Neuronal stem cell (in vitro differentiated cells): ENCODE results near the gene RBM34.

ENCODE experiments used
- DNase-seq: peaks from one replicate; pipeline ENCODE4 v3.0.0-alpha.2; 2013; ENCODE audit warnings: low spot score
- H2AFZ ChIP-seq: one replicate; pipeline ENCODE4 v1.6.1; 2013; ENCODE audit warnings: mild to moderate bottlenecking, low read length, inconsistent platforms
- H2AK5ac ChIP-seq: 2 replicates; pipeline ENCODE4 v1.6.1; 2013; ENCODE audit warnings: low read depth, mild to moderate bottlenecking, inconsistent platforms, low read length, moderate library complexity, mixed read lengths
- H2BK120ac ChIP-seq: 2 replicates; pipeline ENCODE4 v1.6.1; 2013; ENCODE audit warnings: low read depth, mild to moderate bottlenecking, inconsistent platforms, low read length, moderate library complexity, mixed read lengths
- H2BK12ac ChIP-seq: one replicate; pipeline ENCODE4 v1.6.1; 2013; ENCODE audit warnings: low read length, inconsistent platforms
- H2BK15ac ChIP-seq: 2 replicates; pipeline ENCODE4 v1.6.1; 2013; ENCODE audit warnings: mild to moderate bottlenecking, low read length, inconsistent platforms, mixed read lengths
- H2BK5ac ChIP-seq: one replicate; pipeline ENCODE4 v1.6.1; 2013; ENCODE audit warnings: inconsistent platforms, mild to moderate bottlenecking, low read length, moderate library complexity
- H3K14ac ChIP-seq: one replicate; pipeline ENCODE4 v1.6.1; 2013; ENCODE audit warnings: low read length, inconsistent platforms
- H3K18ac ChIP-seq: 2 replicates; pipeline ENCODE4 v1.6.1; 2013; ENCODE audit warnings: low read length, inconsistent platforms
- H3K23ac ChIP-seq: 2 replicates; pipeline ENCODE4 v1.6.1; 2013; ENCODE audit warnings: low read depth, mild to moderate bottlenecking, mixed read lengths, low read length, inconsistent platforms; ENCODE audit not compliant: poor library complexity
- H3K27ac ChIP-seq: replicated peaks from 3 replicates; pipeline ENCODE4 v1.5.1; 2013; ENCODE audit warnings: low read length, inconsistent platforms
- H3K27me3 ChIP-seq, 3 experiments: 2 replicates each; pipeline ENCODE4 v1.6.1; 2013; ENCODE audit warnings: low read length in 3 of 3, mild to moderate bottlenecking in 2 of 3, inconsistent platforms in 1 of 3, low read depth in 1 of 3, mixed read lengths in 1 of 3, moderate library complexity in 1 of 3; ENCODE audit not compliant: control insufficient read depth in 3 of 3, insufficient read depth in 3 of 3
- H3K36me3 ChIP-seq, 2 donors: replicated peaks in 1 of 2; 2 replicates each; pipeline ENCODE4 v1.6.1; 2013; ENCODE audit warnings: low read length in 2 of 2; ENCODE audit not compliant: control insufficient read depth in 2 of 2, insufficient read depth in 2 of 2
- H3K4ac ChIP-seq: 2 replicates; pipeline ENCODE4 v1.6.1; 2013; ENCODE audit warnings: inconsistent platforms, mild to moderate bottlenecking, low read length, moderate library complexity
- H3K4me1 ChIP-seq, 2 donors: 1 replicate in 1 of 2; 2 replicates in 1 of 2; pipeline ENCODE4 v1.6.1; 2013; ENCODE audit warnings: low read length in 2 of 2, low read depth in 1 of 2; ENCODE audit not compliant: control insufficient read depth in 2 of 2, insufficient read depth in 1 of 2
- H3K4me2 ChIP-seq: one replicate; pipeline ENCODE4 v1.6.1; 2013; ENCODE audit warnings: mild to moderate bottlenecking, low read length, inconsistent platforms; ENCODE audit not compliant: insufficient read depth, poor library complexity, severe bottlenecking
- H3K4me3 ChIP-seq, 2 donors: 2 replicates each; pipeline ENCODE4 v1.5.1; 2013; ENCODE audit warnings: low read length in 2 of 2, mild to moderate bottlenecking in 2 of 2, inconsistent platforms in 1 of 2, moderate library complexity in 1 of 2
- H3K79me1 ChIP-seq: one replicate; pipeline ENCODE4 v1.6.1; 2013; ENCODE audit warnings: low read depth, mild to moderate bottlenecking, inconsistent platforms, low read length, moderate library complexity
- H3K9ac ChIP-seq: one replicate; pipeline ENCODE4 v1.6.1; 2013; ENCODE audit warnings: mild to moderate bottlenecking, low read depth, low read length, inconsistent platforms; ENCODE audit not compliant: poor library complexity
- H3K9me3 ChIP-seq, 2 donors: replicated peaks in 1 of 2; 2 replicates each; pipeline versions ENCODE3 to v1.6.1; 2013; ENCODE audit warnings: low read length in 2 of 2, mild to moderate bottlenecking in 2 of 2, inconsistent platforms in 1 of 2, low read depth in 1 of 2, mixed read lengths in 1 of 2, moderate library complexity in 1 of 2; ENCODE audit not compliant: control insufficient read depth in 2 of 2, insufficient read depth in 1 of 2
- H4K8ac ChIP-seq: one replicate; pipeline ENCODE4 v1.6.1; 2013; ENCODE audit warnings: low read depth, mild to moderate bottlenecking, inconsistent platforms, low read length, moderate library complexity
- H4K91ac ChIP-seq: one replicate; pipeline ENCODE4 v1.6.1; 2013; ENCODE audit warnings: low read length, low read depth, mild to moderate bottlenecking, inconsistent platforms; ENCODE audit not compliant: poor library complexity
- WGBS, 2 donors: extraction: QIAGEN DNeasy Blood & Tissue Kit; methylation state at CpG; one replicate each; pipeline ENCODE4 v1.1.7; 2013; ENCODE audit warnings: missing lambda C conversion rate in 2 of 2, mixed read lengths in 1 of 2; ENCODE audit not compliant: insufficient read length in 2 of 2, insufficient replicate concordance in 1 of 2; ENCODE audit errors: extremely low coverage in 2 of 2; 5-methylcytosine and 5-hydroxymethylcytosine counted together

The RBM34 gene

DNA sequence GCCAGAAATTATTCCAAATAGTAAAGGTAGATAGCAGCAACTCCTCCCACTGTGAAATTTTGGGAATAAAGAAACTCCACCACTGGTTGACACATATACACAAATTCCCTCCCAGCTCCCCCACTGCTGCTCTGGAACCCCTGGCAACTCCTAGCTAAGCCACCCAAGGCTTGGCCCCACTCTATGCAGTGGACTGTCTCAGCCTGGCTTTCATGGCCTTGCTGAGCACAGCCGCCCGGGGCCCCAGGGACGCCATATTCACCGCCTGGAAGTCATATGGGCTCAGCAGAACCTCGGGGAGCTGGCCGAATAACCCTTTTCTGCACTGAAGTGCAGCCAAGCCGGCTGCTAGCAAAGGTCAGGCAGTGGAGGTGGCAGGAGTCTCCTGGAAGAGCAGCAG is 15.4 kb upstream of the RBM34 start:
- H3K4me3 ChIP-seq = peak overlapping the region in 1 of 2 donors; percentile 60
- no peak overlapping the region for H3K9ac ChIP-seq
- no peak overlapping the region for H3K14ac ChIP-seq
- H3K23ac ChIP-seq = no peak overlapping the region
- peak overlapping the region; percentile 90 for H2BK5ac ChIP-seq
- H2BK12ac ChIP-seq = peak overlapping the region; percentile 58
- no peaks in the 10 kb centered on the region for H3K9me3 ChIP-seq
- H3K4me1 ChIP-seq = no peaks in the 10 kb centered on the region
- H3K4me2 ChIP-seq = no peak overlapping the region
- H3K79me1 ChIP-seq = no peaks in the 10 kb centered on the region
- no peak for DNase-seq
- no peak overlapping the region for H4K8ac ChIP-seq
- H2AFZ ChIP-seq = no peak overlapping the region
- no CpG with 5 or more reads among the region's 7 CpGs for whole genome bisulfite sequencing, 2 donors
- H2BK120ac ChIP-seq = no peak overlapping the region
- H2BK15ac ChIP-seq = no peak overlapping the region
- H3K36me3 ChIP-seq = peaks cover 13 to 94% of the 10 kb centered on the region in 2 donors
- H3K27me3 ChIP-seq = no peaks in the 10 kb centered on the region
- no peak overlapping the region for H4K91ac ChIP-seq
- H3K18ac ChIP-seq = no peak overlapping the region
- no peak overlapping the region for H3K27ac ChIP-seq
- no peak overlapping the region for H2AK5ac ChIP-seq
- no peak overlapping the region for H3K4ac ChIP-seq

GRCh38 chr1:235169986-235170385 is 8.9 kb upstream of the RBM34 start:
- Histone ChIP-seq H2AFZ (no peak overlapping the region), H2BK5ac (no peak overlapping the region), H3K4me3 (no peak overlapping the region), H3K36me3 (peaks cover 4 to 88% of the 10 kb centered on the region in 2 donors), H3K14ac (no peak overlapping the region), H2AK5ac (no peak overlapping the region), H3K27me3 (no peaks in the 10 kb centered on the region), H3K79me1 (no peaks in the 10 kb centered on the region), H3K4me2 (no peak overlapping the region), H3K9me3 (no peaks in the 10 kb centered on the region), H3K9ac (no peak overlapping the region), H4K8ac (no peak overlapping the region), H4K91ac (no peak overlapping the region), H3K18ac (no peak overlapping the region), H2BK12ac (no peak overlapping the region), H2BK120ac (no peak overlapping the region), H3K4ac (no peak overlapping the region), H2BK15ac (no peak overlapping the region), H3K4me1 (no peaks in the 10 kb centered on the region), H3K23ac (no peak overlapping the region), H3K27ac (no peak overlapping the region)
- DNase-seq = no peak

GRCh38 chr1:235168375-235168774 is 7.3 kb upstream of the RBM34 start:
- no peak overlapping the region for H3K4me2 ChIP-seq
- no peak overlapping the region for H3K23ac ChIP-seq
- no peak overlapping the region for H2BK15ac ChIP-seq
- no peak overlapping the region for H3K4ac ChIP-seq
- no peak overlapping the region for H3K4me3 ChIP-seq
- peaks cover 4 to 76% of the 10 kb centered on the region in 2 donors for H3K36me3 ChIP-seq
- no peak overlapping the region for H4K91ac ChIP-seq
- H2BK5ac ChIP-seq = no peak overlapping the region
- H3K9me3 ChIP-seq = no peaks in the 10 kb centered on the region
- no peak for DNase-seq
- no peaks in the 10 kb centered on the region for H3K27me3 ChIP-seq
- no peak overlapping the region for H3K9ac ChIP-seq
- H2AFZ ChIP-seq = no peak overlapping the region
- H3K79me1 ChIP-seq = no peaks in the 10 kb centered on the region
- WGBS, 2 donors = no CpG with 5 or more reads among the region's 3 CpGs
- no peaks in the 10 kb centered on the region for H3K4me1 ChIP-seq
- H2AK5ac ChIP-seq = no peak overlapping the region
- H3K27ac ChIP-seq = no peak overlapping the region
- H2BK120ac ChIP-seq = no peak overlapping the region
- H4K8ac ChIP-seq = no peak overlapping the region
- no peak overlapping the region for H3K18ac ChIP-seq
- no peak overlapping the region for H2BK12ac ChIP-seq
- no peak overlapping the region for H3K14ac ChIP-seq

- peak overlapping the region; percentile 77 to 92 for H3K4me3 ChIP-seq
- H3K4me2 ChIP-seq = peak overlapping the region; percentile 63
- no peak overlapping the region for H2AK5ac ChIP-seq
- no CpG with 5 or more reads among the region's 21 CpGs for WGBS, 2 donors
- H3K4ac ChIP-seq = no peak overlapping the region
- no peak overlapping the region for H3K23ac ChIP-seq
- H3K14ac ChIP-seq = no peak overlapping the region
- H3K79me1 ChIP-seq = peaks cover 3% of the 10 kb centered on the region
- H2BK12ac ChIP-seq = no peak overlapping the region
- H2AFZ ChIP-seq = peak overlapping the region; percentile 88
- H3K27me3 ChIP-seq = no peaks in the 10 kb centered on the region
- no peak overlapping the region for H2BK5ac ChIP-seq
- no peaks in the 10 kb centered on the region for H3K9me3 ChIP-seq
- no peak overlapping the region for H3K18ac ChIP-seq
- no peak overlapping the region for H2BK120ac ChIP-seq
- DNase-seq = no peak
- no peak overlapping the region for H3K27ac ChIP-seq
- no peak overlapping the region for H3K9ac ChIP-seq
- H4K91ac ChIP-seq = no peak overlapping the region
- no peak overlapping the region for H2BK15ac ChIP-seq
- H4K8ac ChIP-seq = no peak overlapping the region
- H3K36me3 ChIP-seq = peaks cover 13 to 47% of the 10 kb centered on the region in 2 donors
- H3K4me1 ChIP-seq = peaks cover 3% of the 10 kb centered on the region in 2 donors
Observed at GRCh38 chr1:235161685-235162327, 756 bp upstream of the RBM34 start.
